Trophoblast cell (in vitro differentiated cells and primary cell): ENCODE measurements around the gene PHRF1.

ENCODE experiments used
- DNase-seq, 2 donors: peaks; one replicate each; pipeline ENCODE4 v3.0.0-alpha.2; 2016
- H2AFZ ChIP-seq: 2 replicates; pipeline ENCODE4 v1.6.1; 2013; ENCODE audit warnings: low read length, moderate library complexity, mild to moderate bottlenecking; ENCODE audit not compliant: insufficient read depth, poor library complexity
- H2AK5ac ChIP-seq: 2 replicates; pipeline ENCODE4 v1.6.1; 2013; ENCODE audit warnings: mild to moderate bottlenecking, low read length
- H2BK120ac ChIP-seq: 2 replicates; pipeline ENCODE4 v1.6.1; 2013; ENCODE audit warnings: low read length, mild to moderate bottlenecking, moderate library complexity; ENCODE audit not compliant: insufficient read depth, poor library complexity
- H2BK12ac ChIP-seq: 2 replicates; pipeline ENCODE4 v1.6.1; 2013; ENCODE audit warnings: mild to moderate bottlenecking, low read length, moderate library complexity
- H2BK5ac ChIP-seq: 2 replicates; pipeline ENCODE4 v1.6.1; 2013; ENCODE audit warnings: low read length, low read depth, moderate library complexity, mild to moderate bottlenecking; ENCODE audit not compliant: poor library complexity
- H3K14ac ChIP-seq: 2 replicates; pipeline ENCODE4 v1.6.1; 2013; ENCODE audit warnings: mild to moderate bottlenecking, low read length
- H3K18ac ChIP-seq: 2 replicates; pipeline ENCODE4 v1.6.1; 2013; ENCODE audit warnings: mild to moderate bottlenecking, low read length
- H3K23ac ChIP-seq: 2 replicates; pipeline ENCODE4 v1.6.1; 2013; ENCODE audit warnings: low read length
- H3K27ac ChIP-seq: 2 replicates; pipeline ENCODE4 v1.5.1; 2013; ENCODE audit warnings: low read depth, mild to moderate bottlenecking, inconsistent platforms, low read length, moderate library complexity
- H3K27me3 ChIP-seq: 2 replicates; pipeline ENCODE4 v1.6.1; 2013; ENCODE audit warnings: inconsistent platforms, mild to moderate bottlenecking, low read length, moderate library complexity; ENCODE audit not compliant: insufficient read depth
- H3K36me3 ChIP-seq, 2 experiments: 1 replicate in 1 of 2; 2 replicates in 1 of 2; pipeline ENCODE4 v1.6.1; 2013; ENCODE audit warnings: low read length in 2 of 2, mild to moderate bottlenecking in 2 of 2, moderate library complexity in 1 of 2; ENCODE audit not compliant: insufficient read depth in 2 of 2, control insufficient read depth in 1 of 2
- H3K4ac ChIP-seq: 2 replicates; pipeline ENCODE4 v1.6.1; 2013; ENCODE audit warnings: low read depth, mild to moderate bottlenecking, low read length, moderate library complexity
- H3K4me1 ChIP-seq, 2 experiments: 1 replicate in 1 of 2; 2 replicates in 1 of 2; pipeline ENCODE4 v1.6.1; 2013; ENCODE audit warnings: low read length in 2 of 2, mild to moderate bottlenecking in 2 of 2, moderate library complexity in 1 of 2; ENCODE audit not compliant: insufficient read depth in 2 of 2, control insufficient read depth in 1 of 2
- H3K4me2 ChIP-seq: 2 replicates; pipeline ENCODE4 v1.6.1; 2013; ENCODE audit warnings: inconsistent platforms, mild to moderate bottlenecking, low read length, moderate library complexity
- H3K4me3 ChIP-seq: 2 replicates; pipeline ENCODE4 v1.5.1; 2013; ENCODE audit warnings: mild to moderate bottlenecking, low read depth, low read length, inconsistent platforms
- H3K79me1 ChIP-seq: one replicate; pipeline ENCODE4 v1.6.1; 2013; ENCODE audit warnings: low read length
- H3K79me2 ChIP-seq: 2 replicates; pipeline ENCODE4 v1.6.1; 2013; ENCODE audit warnings: low read length, mild to moderate bottlenecking; ENCODE audit not compliant: control insufficient read depth, insufficient read depth, poor library complexity
- H3K9ac ChIP-seq: 2 replicates; pipeline ENCODE4 v1.6.1; 2013; ENCODE audit warnings: mild to moderate bottlenecking, low read length
- H3K9me3 ChIP-seq: 2 replicates; pipeline ENCODE4 v1.6.1; 2013; ENCODE audit warnings: low read depth, mild to moderate bottlenecking, control low read depth, inconsistent platforms, low read length; ENCODE audit not compliant: insufficient read depth
- H4K12ac ChIP-seq: 2 replicates; pipeline ENCODE4 v1.6.1; 2013; ENCODE audit warnings: low read depth, mild to moderate bottlenecking, low read length, moderate library complexity
- H4K8ac ChIP-seq: 2 replicates; pipeline ENCODE4 v1.6.1; 2013; ENCODE audit warnings: low read depth, mild to moderate bottlenecking, low read length, moderate library complexity
- H4K91ac ChIP-seq: one replicate; pipeline ENCODE4 v1.6.1; 2013; ENCODE audit warnings: low read depth, mild to moderate bottlenecking, low read length, moderate library complexity
- WGBS: extraction: QIAGEN DNeasy Blood & Tissue Kit; methylation state at CpG from one replicate; pipeline ENCODE4 v1.1.7; 2013; ENCODE audit warnings: missing lambda C conversion rate; ENCODE audit not compliant: insufficient read length, insufficient coverage; ENCODE audit errors: extremely low coverage; 5-methylcytosine and 5-hydroxymethylcytosine counted together

PHRF1 gene

DNA sequence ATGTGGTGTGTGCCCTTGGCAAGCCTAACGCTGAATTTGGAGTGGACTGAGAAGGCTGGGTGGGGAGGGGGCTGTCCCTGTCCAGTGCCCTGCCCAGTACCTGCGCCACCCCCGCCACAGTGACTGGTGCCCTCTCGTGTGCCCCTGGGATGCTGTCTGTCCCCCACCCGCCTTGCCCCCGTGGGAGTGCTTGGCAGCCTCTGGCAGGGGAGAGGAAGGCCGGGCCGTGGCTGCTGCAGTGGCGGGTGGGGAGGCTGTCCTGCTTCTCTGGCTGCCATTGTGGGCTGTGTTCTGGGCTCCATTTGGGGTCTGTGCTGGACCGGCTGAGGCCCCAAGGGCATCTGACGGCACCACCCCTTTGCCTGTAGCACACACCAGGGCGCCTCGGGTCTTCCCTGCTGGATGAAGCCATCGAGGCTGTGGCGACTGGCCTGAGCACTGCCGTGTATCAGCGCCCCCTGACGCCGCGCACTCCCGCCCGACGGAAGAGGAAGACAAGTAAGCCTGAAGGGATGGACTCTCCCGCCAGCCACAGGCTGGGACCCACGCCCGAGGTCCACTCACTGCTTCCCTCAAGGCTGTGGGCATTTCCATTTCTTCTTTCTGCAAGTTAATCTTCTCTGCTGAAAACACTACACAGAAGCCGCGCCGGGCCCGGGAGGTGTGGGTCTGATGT lies 21.9 kb downstream of the PHRF1 start:
- Histone ChIP-seq H4K8ac (no peak overlapping the region), H2BK12ac (no peak overlapping the region), H3K4me1 (no peaks in the 10 kb centered on the region), H4K91ac (no peak overlapping the region), H3K9me3 (peaks cover 2% of the 10 kb centered on the region), H4K12ac (no peak overlapping the region), H3K36me3 (peaks cover 84 to 86% of the 10 kb centered on the region in 2 experiments), H3K18ac (no peak overlapping the region), H3K79me1 (no peaks in the 10 kb centered on the region), H3K4ac (no peak overlapping the region), H3K23ac (no peak overlapping the region), H2AK5ac (no peak overlapping the region), H2BK120ac (no peak overlapping the region), H2BK5ac (no peak overlapping the region), H3K4me3 (peak overlapping the region; percentile 25), H3K79me2 (no peaks in the 10 kb centered on the region), H3K9ac (no peak overlapping the region), H3K14ac (no peak overlapping the region), H3K4me2 (no peak overlapping the region), H3K27ac (no peak overlapping the region), H3K27me3 (no peaks in the 10 kb centered on the region), H2AFZ (no peak overlapping the region)
- WGBS: no CpG with 5 or more reads among the region's 30 CpGs
- no peak for DNase-seq

DNA sequence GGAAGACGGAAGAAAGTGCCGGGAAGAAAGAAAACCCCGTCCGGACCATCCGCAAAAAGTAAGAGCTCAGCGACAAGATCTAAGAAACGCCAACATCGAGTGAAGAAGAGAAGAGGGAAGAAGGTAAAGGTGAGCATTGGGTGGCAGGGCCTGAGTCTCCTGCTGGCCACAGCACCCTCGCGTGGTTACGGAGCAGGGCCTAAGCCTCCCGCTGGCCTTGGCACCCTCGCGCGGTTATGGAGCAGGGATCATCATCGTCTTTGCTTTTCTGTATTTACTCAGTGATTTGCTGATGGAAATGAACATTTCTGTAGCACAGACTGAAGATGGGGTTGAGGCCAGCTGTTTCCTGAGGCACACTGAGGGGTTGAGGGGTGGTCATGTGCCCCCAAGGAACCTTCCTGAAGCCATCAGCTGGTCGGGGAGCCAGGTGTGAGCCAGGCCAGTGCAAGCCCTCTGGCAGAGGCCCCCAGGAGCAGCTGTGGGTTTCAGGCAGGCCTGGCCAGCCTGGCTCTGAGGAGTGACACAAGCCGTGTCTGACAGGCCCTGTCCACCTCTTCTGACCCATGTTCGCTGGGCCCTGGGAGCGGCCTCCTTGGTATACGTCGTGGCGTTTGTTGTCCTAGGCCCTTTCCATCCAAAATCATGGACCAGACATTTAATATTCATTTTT lies 25.4 kb downstream of the PHRF1 start:
- no CpG with 5 or more reads among the region's 23 CpGs for whole genome bisulfite sequencing
- no peak overlapping the region for H3K9ac ChIP-seq
- H2BK12ac ChIP-seq: no peak overlapping the region
- H4K91ac ChIP-seq: no peak overlapping the region
- no peaks in the 10 kb centered on the region for H3K79me2 ChIP-seq
- H3K4me2 ChIP-seq: no peak overlapping the region
- peaks cover 87 to 89% of the 10 kb centered on the region in 2 experiments for H3K36me3 ChIP-seq
- no peak overlapping the region for H2AFZ ChIP-seq
- no peak overlapping the region for H3K14ac ChIP-seq
- H4K12ac ChIP-seq: no peak overlapping the region
- no peak overlapping the region for H2BK5ac ChIP-seq
- H2BK120ac ChIP-seq: no peak overlapping the region
- H3K18ac ChIP-seq: no peak overlapping the region
- H4K8ac ChIP-seq: no peak overlapping the region
- no peak overlapping the region for H3K4ac ChIP-seq
- H2AK5ac ChIP-seq: no peak overlapping the region
- no peaks in the 10 kb centered on the region for H3K4me1 ChIP-seq
- no peak overlapping the region for H3K4me3 ChIP-seq
- H3K27me3 ChIP-seq: no peaks in the 10 kb centered on the region
- no peak overlapping the region for H3K27ac ChIP-seq
- H3K79me1 ChIP-seq: no peaks in the 10 kb centered on the region
- H3K9me3 ChIP-seq: peaks cover 2% of the 10 kb centered on the region
- H3K23ac ChIP-seq: no peak overlapping the region
- DNase-seq: no peak

DNA sequence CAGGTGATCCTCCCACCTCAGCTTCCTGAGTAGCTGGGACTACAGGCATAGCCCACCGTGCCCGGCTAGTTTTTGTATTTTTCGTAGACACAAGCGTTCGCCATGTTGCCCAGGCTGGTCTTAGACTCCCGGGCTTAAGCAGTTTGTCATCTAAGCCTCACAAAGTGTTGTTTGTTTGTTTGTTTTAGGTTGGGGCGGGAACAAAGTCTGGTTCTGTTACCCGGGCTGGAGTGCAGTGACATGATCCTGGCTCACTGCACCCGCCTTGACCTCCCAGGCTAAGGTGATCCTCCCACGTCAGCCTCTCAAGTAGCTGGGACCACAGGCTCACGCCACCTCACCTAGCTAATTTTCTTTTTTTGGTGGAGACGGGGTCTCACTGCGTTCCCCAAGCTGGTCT lies 26.9 kb downstream of the PHRF1 start:
- no peaks in the 10 kb centered on the region for H3K27me3 ChIP-seq
- DNase-seq: no peak
- H3K14ac ChIP-seq: no peak overlapping the region
- H4K8ac ChIP-seq: no peak overlapping the region
- no peak overlapping the region for H2BK5ac ChIP-seq
- no peak overlapping the region for H2BK120ac ChIP-seq
- no peak overlapping the region for H3K4ac ChIP-seq
- no peak overlapping the region for H3K9ac ChIP-seq
- no peak overlapping the region for H3K27ac ChIP-seq
- no peaks in the 10 kb centered on the region for H3K79me2 ChIP-seq
- H3K4me1 ChIP-seq: no peaks in the 10 kb centered on the region
- WGBS: no CpG with 5 or more reads among the region's 13 CpGs
- H3K4me2 ChIP-seq: no peak overlapping the region
- no peaks in the 10 kb centered on the region for H3K9me3 ChIP-seq
- no peak overlapping the region for H3K23ac ChIP-seq
- no peak overlapping the region for H2AFZ ChIP-seq
- peaks cover 87 to 90% of the 10 kb centered on the region in 2 experiments for H3K36me3 ChIP-seq
- no peak overlapping the region for H3K4me3 ChIP-seq
- no peak overlapping the region for H3K18ac ChIP-seq
- H2AK5ac ChIP-seq: no peak overlapping the region
- no peaks in the 10 kb centered on the region for H3K79me1 ChIP-seq
- no peak overlapping the region for H2BK12ac ChIP-seq
- H4K91ac ChIP-seq: no peak overlapping the region
- H4K12ac ChIP-seq: no peak overlapping the region

DNA sequence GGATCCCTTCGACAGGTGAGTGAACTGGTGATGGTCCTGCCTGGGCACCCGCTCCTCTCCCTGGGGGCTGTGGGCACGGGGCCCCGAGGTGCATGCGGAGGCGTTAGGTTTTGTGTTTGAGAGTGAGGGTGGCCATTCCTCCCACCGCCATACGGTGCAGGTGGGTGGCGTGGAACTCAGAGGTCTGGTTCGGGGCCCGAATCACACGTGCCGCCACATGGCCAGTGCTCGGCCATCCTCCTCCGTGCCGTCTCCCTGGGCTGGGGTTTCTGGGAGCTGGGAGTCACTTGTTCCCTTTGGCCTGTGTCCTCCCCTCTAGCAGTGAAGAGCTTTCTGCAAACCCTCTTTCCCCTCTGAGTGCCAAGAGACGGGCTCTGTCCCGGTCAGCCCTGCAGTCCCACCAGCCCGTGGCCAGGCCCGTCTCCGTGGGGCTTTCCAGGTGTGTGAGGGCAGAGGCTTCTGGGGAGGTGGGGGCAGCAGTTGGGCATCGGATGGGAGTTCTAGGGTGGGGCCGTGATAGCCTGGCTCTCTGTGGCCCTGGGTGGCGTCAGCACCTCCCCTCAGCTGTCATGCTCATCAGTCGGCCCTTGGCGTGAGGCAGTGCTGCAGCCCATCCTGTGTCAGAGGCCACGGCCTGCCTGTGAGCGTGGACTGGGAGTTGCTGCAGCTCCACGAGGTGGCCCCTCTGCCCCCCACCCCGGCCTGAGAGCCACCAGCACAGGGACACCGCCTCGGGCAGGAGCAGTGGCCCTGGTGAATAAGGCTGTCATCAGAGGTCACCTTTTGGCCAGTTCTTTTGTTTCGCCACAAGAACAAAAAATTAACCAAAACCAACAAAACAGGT lies 29.2 kb downstream of the PHRF1 start:
- Histone ChIP-seq H3K9ac (no peak overlapping the region), H3K79me2 (no peaks in the 10 kb centered on the region), H3K79me1 (no peaks in the 10 kb centered on the region), H3K9me3 (no peaks in the 10 kb centered on the region), H3K14ac (no peak overlapping the region), H2BK5ac (no peak overlapping the region), H3K4me3 (no peak overlapping the region), H3K27ac (no peak overlapping the region), H3K27me3 (no peaks in the 10 kb centered on the region), H2BK120ac (no peak overlapping the region), H3K4me2 (no peak overlapping the region), H2AFZ (no peak overlapping the region), H3K23ac (no peak overlapping the region), H2AK5ac (no peak overlapping the region), H4K12ac (no peak overlapping the region), H3K18ac (peak overlapping the region; percentile 6), H4K91ac (no peak overlapping the region), H3K4me1 (no peaks in the 10 kb centered on the region), H2BK12ac (no peak overlapping the region), H3K4ac (no peak overlapping the region), H3K36me3 (peaks cover 93 to 94% of the 10 kb centered on the region in 2 experiments), H4K8ac (no peak overlapping the region)
- no CpG with 5 or more reads among the region's 33 CpGs for WGBS
- no peak for DNase-seq
